ENCODE data around the gene S100A14. TPM values are rescaled to one million over a fixed set of nuclear protein-coding genes. Genes with fewer than 3 reads are reported as not detected.

The S100A14 gene
- polyA plus RNA-seq, 2 of the 4 experiments (the other 2 are of a cell fraction) = 0.21 TPM

- 81% methylated on average over 7 of the region's 7 CpGs for WGBS (ENCODE audit: missing lambda C conversion rate)
- ATAC-seq (no peak), FAIRE-seq (no peak), DNase-seq (ENCODE audit: low read depth in 1 of 2, low spot score in 1 of 2) (no peak)
- H3K9me3 ChIP-seq = no peaks in the 10 kb centered on the region
- no peak overlapping the region for H3K4me3 ChIP-seq
- ChIA-PET CTCF (interaction anchor here (0.9 to 18.3 kb wide), 7 partner anchors 8 to 113 kb away, joined by 3 to 253 read pairs (median 4); partner anchors contain the start of gene CHTOP), POLR2A (interaction anchor here (2.0 kb wide), 1 partner anchor 11 kb away, joined by 9 read pairs; the partner anchor contains the start of gene CHTOP)
- TF ChIP-seq RAD21 (conservative IDR thresholded peaks at IDR 0.05 in 1 of 2, IDR thresholded peaks at IDR 0.05 in 1 of 2) (no peak), ESRRA (IDR thresholded peaks at IDR 0.05; ENCODE audit: borderline replicate concordance, low read length) (no peak), HEYL (CRISPR knock-in tag; IDR thresholded peaks at IDR 0.05) (no peak), FOSB (CRISPR knock-in tag; IDR thresholded peaks at IDR 0.05) (no peak), TFCP2L1 (CRISPR knock-in tag; IDR thresholded peaks at IDR 0.05) (no peak), MAZ (IDR thresholded peaks at IDR 0.05; ENCODE audit: borderline replicate concordance, low read depth, low read length) (no peak), CTCF (IDR thresholded peaks at IDR 0.05) (no peak), ZSCAN20 (CRISPR knock-in tag; IDR thresholded peaks at IDR 0.05) (no peak), EHF (CRISPR knock-in tag; IDR thresholded peaks at IDR 0.05) (no peak)
- TF ChIP-seq, protein P1, sequence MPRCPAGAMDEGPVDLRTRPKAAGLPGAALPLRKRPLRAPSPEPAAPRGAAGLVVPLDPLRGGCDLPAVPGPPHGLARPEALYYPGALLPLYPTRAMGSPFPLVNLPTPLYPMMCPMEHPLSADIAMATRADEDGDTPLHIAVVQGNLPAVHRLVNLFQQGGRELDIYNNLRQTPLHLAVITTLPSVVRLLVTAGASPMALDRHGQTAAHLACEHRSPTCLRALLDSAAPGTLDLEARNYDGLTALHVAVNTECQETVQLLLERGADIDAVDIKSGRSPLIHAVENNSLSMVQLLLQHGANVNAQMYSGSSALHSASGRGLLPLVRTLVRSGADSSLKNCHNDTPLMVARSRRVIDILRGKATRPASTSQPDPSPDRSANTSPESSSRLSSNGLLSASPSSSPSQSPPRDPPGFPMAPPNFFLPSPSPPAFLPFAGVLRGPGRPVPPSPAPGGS (IDR thresholded peaks at IDR 0.05) = no peak
- TF ChIP-seq, protein P2, sequence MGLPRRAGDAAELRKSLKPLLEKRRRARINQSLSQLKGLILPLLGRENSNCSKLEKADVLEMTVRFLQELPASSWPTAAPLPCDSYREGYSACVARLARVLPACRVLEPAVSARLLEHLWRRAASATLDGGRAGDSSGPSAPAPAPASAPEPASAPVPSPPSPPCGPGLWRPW (IDR thresholded peaks at IDR 0.05) = no peak
- H3K4me2 ChIP-seq = no peak overlapping the region
- no peak overlapping the region for H3K27ac ChIP-seq
- peaks cover 16% of the 10 kb centered on the region for H3K4me1 ChIP-seq
These were observed 7.0 kb upstream of the S100A14 start for GRCh38 chr1:153623101-153623500.

- Histone ChIP-seq H3K27ac (no peak overlapping the region), H3K4me1 (peaks cover 15% of the 10 kb centered on the region), H3K9me3 (no peaks in the 10 kb centered on the region), H3K4me3 (no peak overlapping the region), H3K4me2 (no peak overlapping the region)
- no peak for DNase-seq (ENCODE audit: low read depth in 1 of 2, low spot score in 1 of 2)
- no peak for ATAC-seq
- no peak for TF ChIP-seq CEBPB (IDR thresholded peaks at IDR 0.05)
- TF ChIP-seq, protein P3, sequence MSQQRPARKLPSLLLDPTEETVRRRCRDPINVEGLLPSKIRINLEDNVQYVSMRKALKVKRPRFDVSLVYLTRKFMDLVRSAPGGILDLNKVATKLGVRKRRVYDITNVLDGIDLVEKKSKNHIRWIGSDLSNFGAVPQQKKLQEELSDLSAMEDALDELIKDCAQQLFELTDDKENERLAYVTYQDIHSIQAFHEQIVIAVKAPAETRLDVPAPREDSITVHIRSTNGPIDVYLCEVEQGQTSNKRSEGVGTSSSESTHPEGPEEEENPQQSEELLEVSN (IDR thresholded peaks at IDR 0.05; ENCODE audit: borderline replicate concordance, low read depth) = no peak
- no peak for TF ChIP-seq RAD21 (conservative IDR thresholded peaks at IDR 0.05 in 1 of 2, IDR thresholded peaks at IDR 0.05 in 1 of 2)
- TF ChIP-seq EHMT2 (IDR thresholded peaks at IDR 0.05; ENCODE audit: low read depth) = no peak
- no peak for TF ChIP-seq ESRRA (IDR thresholded peaks at IDR 0.05; ENCODE audit: borderline replicate concordance, low read length)
- TF ChIP-seq NR3C1 (IDR thresholded peaks at IDR 0.05) = no peak
- no peak for TF ChIP-seq ZSCAN20 (CRISPR knock-in tag; IDR thresholded peaks at IDR 0.05)
- TF ChIP-seq RCOR1 (IDR thresholded peaks at IDR 0.05; ENCODE audit: low read depth, low read length) = no peak
- TF ChIP-seq, protein P2 (IDR thresholded peaks at IDR 0.05) = no peak
- no peak for TF ChIP-seq SMC3 (IDR thresholded peaks at IDR 0.05)
- no peak for TF ChIP-seq CBX8 (IDR thresholded peaks at IDR 0.05)
- no peak for TF ChIP-seq MYC (IDR thresholded peaks at IDR 0.05; ENCODE audit: borderline replicate concordance, low read length)
- no peak for TF ChIP-seq CTCF (IDR thresholded peaks at IDR 0.05)
- no peak for TF ChIP-seq JUNB (IDR thresholded peaks at IDR 0.05)
- no peak for TF ChIP-seq MAFK (IDR thresholded peaks at IDR 0.05; ENCODE audit: partially characterized antibody)
- TF ChIP-seq FOXS1 (CRISPR knock-in tag; IDR thresholded peaks at IDR 0.05) = no peak
- TF ChIP-seq CHD2 (IDR thresholded peaks at IDR 0.05; ENCODE audit: low read length, partially characterized antibody) = no peak
- TF ChIP-seq BHLHE40 (IDR thresholded peaks at IDR 0.05; ENCODE audit: low read depth, low read length) = no peak
- no peak for TF ChIP-seq TP53 (CRISPR knock-in tag; IDR thresholded peaks at IDR 0.05)
- no peak for TF ChIP-seq PHF8 (IDR thresholded peaks at IDR 0.05; ENCODE audit: borderline replicate concordance, low read depth)
- 97% methylated on average over 6 of the region's 6 CpGs for WGBS (ENCODE audit: missing lambda C conversion rate)
- FAIRE-seq = no peak
- ChIA-PET CTCF (interaction anchor here (0.6 to 18.3 kb wide), 7 partner anchors 9 to 124 kb away, joined by 3 to 253 read pairs (median 4); partner anchors contain the start of genes S100A1, S100A13 and S100A6), POLR2A (interaction anchor here (0.9 kb wide), 1 partner anchor 8 kb away, joined by 5 read pairs; the partner anchor contains the start of gene S100A13)
These were observed 3.0 kb upstream of the S100A14 start for GRCh38 chr1:153619171-153619570.

All from A549 (cell line).